SU-DHL-6 (cell line): Measurements from ENCODE around the gene SRGN.

Experiments
- CTCF ChIP-seq: fragments of 200-600 bp; sonication (generic); IDR thresholded peaks from one replicate; pipeline ENCODE4 v1.5.1; 2017; ENCODE audit warnings: antibody characterized with exemption, mild to moderate bottlenecking, low read length, moderate library complexity; ENCODE audit not compliant: insufficient read depth, poor library complexity, severe bottlenecking
- EZH2phosphoT487 ChIP-seq: fragments of 200-600 bp; sonication (generic), shearing (Covaris generic); conservative IDR thresholded peaks from 2 replicates; pipeline ENCODE4 v1.6.1; 2018; ENCODE audit warnings: mild to moderate bottlenecking, antibody characterized with exemption, low read length, moderate library complexity, mixed read lengths

GRCh38 chr10:69051303-69051702 is 36.6 kb upstream of the SRGN start:
- TF ChIP-seq EZH2phosphoT487: no peak
- TF ChIP-seq CTCF: no peak
